GM21723 (cell line): ENCODE measurements around the gene VPS13C.

Source experiments
- ATAC-seq: cut with Tn5 transposase; IDR thresholded peaks from one replicate; pipeline ENCODE4 v1.9.1; 2021; ENCODE audit warnings: mild to moderate bottlenecking, moderate library complexity; ENCODE audit not compliant: unreplicated experiment

Gene VPS13C

DNA sequence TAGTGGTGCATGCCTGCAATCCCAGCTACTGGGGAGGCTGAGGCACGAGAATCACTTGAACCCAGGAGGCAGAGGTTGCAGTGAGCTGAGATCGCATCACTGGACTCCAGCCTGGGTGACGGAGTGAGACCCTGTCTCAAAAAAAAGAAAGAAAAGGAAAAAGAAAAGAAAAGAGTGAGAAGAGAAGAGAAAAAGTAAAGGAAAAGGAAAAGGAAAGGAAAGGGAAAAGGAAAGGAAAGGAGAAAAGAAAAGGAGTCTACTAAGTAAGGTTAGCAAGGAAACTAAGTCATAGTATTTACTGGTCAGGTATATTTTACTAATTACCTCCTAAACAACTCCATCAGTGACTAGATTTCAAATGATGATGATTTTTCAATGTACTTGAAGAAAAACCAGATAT lies 198.3 kb downstream of the VPS13C start:
- ATAC-seq = no peak

DNA sequence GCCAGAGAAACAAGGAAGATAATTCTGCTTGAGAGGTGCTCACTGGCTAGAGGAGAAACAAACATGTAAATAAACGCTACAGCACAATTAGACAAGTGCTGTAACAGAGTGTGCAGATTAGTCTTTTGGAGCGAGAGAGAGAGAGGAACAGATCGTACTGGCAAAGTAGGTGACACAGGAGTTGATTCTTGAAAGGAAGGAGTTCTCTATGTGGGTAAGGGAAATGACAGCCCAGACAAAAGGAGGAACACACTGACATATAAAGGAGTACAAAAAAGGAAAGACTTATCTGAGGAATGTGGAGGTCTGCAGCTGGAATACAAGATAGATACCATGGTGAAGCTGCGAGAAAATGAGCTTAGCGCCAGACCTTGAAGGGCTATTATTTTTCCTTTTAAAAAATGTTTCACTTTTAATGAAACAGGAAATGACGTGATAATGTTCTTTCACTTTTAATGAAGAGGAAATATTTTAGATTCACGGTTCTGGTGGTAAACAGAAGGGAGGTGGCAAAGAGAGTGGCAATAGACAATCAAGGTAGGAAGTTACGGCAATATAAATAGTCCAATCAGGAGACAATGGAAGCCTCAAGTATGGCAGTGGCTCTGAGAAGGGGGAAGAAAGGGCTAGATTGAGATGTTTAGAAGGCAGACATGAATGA lies 202.9 kb downstream of the VPS13C start:
- no peak for ATAC-seq

DNA sequence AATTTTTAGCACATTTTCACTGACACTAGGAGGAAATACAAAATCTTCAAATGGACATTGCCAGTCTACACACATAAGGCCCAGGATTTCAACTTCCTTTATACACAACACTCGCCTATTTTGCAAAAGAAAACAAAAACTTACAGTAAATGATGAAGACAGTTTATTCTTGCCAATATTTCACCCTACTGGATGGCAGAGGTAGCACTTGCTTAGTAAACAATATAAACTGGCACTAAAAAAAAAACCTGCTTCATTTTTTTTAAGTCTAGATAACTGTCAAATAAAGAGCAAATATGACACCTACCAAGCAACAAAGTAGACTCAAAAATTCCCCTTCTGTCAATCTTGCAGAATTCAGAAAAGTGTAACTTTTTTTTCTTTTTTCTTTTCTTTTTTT lies 204.0 kb downstream of the VPS13C start:
- no peak for ATAC-seq

DNA sequence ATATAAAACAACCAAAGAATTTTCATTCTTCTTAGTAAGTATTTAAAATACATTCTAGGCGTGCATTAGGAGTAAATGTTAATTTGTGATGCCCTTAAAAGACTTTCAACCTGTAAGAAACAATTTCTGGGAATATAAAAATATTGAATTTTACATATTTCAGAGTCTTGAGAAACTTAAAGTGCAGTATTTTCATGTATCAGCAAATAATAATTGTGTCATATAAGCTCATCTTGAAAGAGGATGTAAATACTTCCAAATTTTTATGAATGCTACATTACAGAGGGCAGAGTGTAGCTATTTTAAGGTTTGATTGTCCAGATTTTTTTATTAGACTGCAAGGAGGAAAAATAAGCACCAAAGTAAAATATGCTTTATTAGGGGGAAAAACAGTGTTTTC lies 207.1 kb downstream of the VPS13C start:
- ATAC-seq = no peak

DNA sequence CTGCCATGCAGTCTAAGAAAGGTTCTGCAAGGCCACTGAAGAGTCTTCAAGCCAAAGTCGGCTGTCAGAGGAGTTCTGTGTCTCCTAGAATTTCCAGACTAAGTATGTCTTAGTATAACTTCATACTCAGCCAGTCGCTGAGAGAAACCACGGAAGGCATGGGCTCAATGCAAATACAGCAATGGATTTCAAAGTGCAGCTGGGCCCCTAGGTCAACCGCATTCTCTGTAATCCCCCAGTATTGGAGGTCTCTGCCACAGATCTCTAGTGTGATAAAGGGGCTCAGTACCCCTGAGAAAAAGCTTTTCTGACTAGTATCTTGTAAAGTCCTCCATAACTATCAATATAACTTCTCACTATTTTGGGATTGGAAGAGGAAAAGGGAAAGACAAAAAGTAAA lies 208.3 kb downstream of the VPS13C start:
- ATAC-seq = no peak

DNA sequence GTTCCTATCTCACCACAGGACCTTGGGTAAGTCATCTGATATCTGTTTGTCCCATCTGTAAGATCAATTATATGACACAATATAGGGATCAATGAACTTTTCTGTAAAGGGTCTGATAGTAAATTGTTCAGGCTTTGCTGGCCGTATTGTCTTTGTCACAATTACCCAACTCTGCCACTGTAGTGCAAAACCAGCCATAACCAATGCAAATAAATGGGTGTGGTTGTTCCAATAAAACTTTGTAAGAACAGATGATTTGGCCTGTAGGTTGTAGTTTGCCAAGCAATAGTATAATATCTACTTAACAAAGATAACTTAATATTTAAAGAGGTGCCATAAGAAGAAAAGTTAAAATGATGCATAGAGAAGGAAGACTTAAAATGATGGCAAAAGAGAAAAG lies 210.8 kb downstream of the VPS13C start:
- ATAC-seq = no peak

DNA sequence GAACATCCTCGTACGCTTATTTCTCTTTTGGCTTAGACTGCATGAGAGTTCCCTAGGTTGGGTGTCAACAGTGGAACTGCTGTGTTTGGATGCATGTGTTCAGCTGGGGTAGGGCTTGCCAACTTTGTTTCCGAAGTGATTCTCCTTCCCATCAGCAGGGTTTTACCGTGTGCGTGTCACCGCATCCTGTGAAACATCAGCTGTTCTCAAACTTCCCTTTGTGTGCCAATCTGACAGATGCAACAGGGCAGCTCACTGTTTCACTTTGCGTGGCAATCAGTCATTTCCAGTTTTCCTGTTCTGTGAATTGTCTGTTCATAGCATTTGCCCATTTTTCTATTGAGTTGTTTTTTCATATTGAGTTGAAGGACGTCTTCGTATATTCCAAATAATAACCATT lies 218.8 kb downstream of the VPS13C start:
- no peak for ATAC-seq

DNA sequence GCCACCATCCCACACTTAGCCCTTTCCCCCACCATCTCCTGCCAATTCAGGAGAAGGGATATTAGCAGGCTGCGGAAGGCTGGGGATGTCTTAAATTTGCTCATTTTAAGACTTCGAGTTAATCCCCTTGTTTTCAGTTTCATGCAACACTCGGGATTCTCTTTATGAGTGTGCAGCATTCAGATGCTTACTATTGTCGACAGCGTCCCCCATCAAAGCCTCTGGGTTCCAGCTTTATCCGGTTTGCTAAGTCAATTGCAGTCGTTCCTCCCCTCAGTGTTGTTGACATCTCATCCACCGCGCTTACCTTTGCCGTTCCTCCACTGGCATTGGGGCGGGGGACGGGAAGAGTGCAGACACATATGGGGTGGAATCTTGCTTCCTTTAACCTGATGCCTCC lies 220.2 kb downstream of the VPS13C start:
- ATAC-seq = no peak

DNA sequence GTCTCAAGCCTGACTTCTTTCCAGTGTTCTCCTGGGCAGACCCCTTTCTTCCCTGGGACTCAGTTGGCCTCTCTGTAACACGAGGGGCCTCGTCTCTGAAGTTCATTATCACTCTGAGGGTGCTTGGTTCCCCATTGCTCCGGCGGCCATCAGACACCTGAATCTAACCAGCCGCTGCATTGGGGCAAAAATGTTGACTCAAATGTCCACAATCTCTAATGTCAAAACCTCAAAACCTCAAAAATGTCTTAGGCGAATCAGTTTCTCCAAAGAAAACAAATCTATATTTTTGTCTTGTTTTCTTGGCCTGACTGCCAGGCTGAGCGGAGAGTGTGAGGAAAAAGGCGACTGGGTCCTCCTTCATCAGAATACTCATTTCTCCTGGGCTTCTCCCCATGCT lies 220.7 kb downstream of the VPS13C start:
- ATAC-seq = no peak

DNA sequence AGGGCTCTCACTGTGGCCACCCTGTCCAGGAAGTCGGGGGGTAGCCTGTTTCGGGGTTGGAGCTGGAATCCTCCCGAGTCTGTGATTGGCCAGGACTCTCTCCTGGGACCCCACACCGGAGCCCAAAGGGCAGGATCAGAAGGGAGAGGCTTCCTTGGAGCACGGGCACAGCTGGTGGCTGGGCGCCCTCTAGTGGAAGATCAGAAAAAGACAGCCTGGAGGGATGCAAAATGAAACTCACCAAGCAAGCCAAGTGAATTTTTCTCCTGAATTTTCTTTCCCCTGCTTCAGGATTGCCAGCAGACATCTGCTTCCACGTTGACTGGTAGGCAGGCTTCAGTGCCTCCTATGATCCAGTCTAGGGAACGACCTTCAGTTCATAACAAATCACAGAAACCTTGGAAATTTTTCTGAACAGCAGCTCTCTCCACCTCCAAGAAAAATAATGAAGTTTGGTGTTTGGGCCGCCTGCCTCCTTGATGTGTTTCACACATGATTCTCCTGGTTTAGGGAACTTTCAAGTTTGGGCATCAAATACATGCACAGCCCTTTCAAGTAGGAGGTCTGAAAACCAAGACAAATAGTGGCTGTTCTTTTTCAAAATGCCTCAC lies 224.6 kb downstream of the VPS13C start:
- ATAC-seq = no peak

DNA sequence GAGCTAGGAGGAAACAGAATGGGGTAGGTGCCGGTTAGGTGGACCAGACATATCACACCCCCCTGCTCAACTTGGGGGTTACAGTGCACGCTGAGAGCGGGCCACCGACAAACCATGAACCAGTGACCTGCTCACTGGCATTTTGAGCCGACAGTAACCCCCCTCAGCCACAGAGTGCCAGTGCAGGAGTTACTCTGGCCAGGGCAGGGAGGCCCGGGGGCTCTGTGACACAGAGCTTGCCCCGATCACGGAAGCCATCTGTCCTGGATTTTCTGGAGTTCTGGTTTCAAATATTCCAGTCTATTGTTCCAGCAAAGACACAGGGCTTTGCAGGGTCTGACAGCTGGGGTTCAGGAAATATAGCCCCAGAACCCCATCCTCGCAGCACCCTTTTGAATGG lies 225.2 kb downstream of the VPS13C start:
- no peak for ATAC-seq

DNA sequence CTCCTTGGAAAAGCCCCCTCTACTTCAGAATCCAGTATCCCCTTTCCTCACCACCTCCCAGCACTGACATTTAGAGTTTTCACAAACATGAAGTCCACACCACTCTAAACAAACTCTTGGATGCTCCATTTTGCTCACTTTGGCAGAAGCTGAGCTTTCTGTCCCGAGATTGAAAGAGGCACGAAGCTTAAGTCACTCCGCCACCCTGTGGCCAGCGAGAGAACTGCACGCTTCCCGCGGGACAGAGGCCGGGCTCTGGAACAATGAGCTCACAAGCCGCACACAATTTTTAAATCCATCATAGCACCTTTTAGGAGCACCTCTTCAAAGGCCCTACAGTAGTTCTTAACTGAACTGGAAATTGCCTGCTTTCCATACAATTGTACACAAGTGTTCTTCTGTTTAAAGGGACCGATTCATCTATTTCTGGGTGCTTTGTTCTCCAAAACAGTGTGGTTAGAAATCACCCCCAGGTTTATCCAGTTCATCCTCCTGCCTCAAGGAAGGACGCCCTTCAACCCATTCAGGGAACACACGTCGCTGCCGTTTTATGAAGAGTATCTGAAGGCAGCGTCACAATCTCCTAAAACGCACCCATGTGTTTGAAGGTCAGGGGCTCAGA lies 226.1 kb downstream of the VPS13C start:
- ATAC-seq = peak; percentile 62

DNA sequence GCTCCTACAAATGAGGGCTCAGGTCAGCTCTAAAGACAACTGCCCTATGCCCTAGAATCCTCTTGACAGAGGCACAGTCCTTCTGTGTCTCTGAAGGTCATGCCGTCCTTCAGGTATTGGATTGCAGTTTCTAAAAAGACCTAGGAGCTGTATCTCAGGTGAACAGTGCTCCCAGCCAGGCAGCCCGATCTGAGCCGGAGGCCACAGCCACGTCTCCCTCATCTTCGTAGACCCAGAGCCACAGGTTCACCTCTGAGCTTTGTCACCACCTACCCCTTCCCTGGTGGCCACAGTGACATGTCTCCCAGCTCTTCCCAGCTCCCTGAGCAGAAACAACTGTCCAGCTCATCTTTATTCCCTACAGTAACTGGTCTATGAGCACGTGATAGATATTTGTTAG lies 228.0 kb downstream of the VPS13C start:
- ATAC-seq = no peak

DNA sequence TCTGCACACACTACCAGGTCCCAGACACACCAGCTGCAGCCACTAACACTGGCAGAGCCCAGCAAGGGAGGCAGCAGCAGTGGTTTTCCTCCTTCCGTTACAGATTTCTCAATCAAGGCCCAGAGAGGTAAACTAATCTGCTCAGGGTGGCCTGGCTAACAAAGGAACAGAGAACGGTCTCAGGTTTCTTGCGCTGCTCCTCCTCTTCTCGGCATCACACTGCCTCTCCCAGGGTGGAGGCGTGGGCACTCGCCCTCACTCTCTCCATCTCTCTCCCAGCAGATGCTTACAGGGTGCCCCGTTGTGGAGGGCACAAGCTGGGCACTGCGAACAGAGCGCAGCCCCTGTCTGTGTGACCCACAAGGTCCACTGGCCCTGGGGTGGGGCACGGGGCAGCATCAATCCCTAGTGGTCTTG lies 228.7 kb downstream of the VPS13C start:
- no peak for ATAC-seq

DNA sequence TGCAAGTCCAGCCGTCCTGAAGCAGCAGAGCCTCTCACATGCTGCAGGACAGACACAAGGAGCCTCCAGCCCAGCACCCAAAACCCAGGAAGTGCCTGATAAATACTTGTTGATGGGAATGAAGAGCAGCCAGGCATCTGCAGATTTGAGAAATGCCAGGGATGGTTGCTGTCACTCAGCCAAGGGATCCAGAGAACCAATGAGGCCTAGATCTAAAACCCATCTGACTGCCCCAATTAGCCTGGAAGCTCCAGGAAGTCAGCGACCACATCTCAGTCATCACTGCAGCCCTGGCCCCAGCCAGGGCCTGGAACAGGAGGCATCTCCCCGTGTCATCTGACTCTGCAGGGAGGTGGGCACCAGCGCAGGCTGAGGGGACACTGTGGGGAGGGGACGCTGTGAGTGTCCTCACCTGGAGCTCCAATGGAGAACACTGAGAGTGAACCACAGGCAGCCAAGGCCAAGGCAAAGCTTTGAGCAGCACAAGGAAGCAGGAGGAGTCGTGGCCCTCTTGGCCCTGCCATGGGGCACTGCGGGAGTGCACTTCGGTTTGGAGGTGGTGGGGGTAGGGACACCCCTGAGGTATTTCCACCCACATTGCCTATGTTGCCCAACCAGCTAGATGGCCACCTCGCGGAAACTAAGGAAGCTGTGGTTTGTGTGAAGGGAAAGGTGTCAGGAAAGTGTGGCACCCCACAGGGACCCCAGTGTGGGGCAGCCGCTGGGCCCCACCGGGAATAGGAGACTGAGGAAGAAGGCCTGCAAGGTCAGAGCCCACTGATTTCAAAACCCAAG lies 229.5 kb downstream of the VPS13C start:
- no peak for ATAC-seq

DNA sequence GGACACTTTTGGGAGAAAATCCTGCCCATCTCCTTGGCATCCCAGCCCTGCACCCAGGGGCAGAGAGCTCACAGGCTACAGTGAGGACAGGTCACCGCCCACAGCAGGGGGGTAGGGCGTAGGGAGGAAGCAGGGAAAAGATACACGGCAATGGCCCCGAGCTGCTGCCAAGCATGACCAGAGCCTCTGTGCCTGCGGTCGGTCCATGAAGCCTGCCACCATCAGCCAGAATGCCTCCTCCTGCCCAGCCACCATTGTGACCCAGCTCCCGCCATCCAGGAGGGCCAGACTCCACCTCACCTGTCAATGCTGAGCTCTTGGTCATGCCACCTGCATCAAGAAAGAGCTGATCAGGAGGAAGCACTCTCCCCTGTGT lies 230.7 kb downstream of the VPS13C start:
- no peak for ATAC-seq

DNA sequence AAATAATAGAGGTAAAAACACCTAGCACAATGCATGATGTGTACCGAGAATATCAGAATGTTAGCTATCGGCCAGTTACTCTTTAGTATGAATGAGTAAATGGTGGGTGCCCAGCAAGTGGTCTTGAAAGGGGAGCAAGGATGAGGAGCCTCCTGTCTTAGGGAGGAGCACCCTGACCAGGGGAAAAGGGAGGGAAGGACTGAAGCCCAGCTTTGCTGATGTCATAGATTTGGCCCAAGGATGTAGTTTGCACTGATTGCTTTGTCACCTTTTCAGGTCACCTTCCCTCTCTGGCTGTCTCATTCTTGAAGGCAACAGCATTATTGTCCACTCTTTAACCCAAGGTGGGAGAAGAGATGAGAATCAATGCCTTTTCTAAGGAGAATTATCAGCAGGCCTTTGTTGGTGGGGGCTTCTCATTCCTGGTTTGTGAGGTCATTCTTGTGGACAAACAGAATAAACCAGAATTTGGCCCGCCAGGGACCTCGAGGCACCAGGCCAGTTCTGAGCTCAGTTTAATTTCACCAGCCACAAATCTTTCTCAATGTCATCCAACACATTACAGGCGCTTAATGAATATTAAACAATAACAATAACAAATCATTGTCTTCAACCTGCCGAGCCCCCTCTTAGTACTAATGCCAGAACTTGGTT lies 231.3 kb downstream of the VPS13C start:
- no peak for ATAC-seq

DNA sequence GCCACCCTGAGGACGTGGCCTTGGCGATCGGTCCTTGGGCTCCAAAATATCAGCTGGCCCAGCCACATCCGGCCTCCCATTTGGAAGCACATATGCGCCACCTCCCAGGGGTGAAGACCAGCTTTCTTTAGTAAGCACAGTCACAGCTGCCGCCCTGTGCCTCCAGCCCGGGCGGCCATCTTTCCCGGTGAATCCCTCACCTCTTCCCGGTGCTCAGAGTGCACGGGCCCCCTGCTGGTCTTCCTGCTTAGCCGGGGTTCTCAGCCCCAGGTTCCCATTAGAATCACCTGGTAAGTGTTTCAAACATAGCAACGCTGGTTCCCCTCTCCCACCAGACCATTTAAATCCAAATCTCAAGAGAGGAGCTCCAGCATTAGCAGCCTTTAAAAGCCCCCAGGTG lies 232.2 kb downstream of the VPS13C start:
- no peak for ATAC-seq

DNA sequence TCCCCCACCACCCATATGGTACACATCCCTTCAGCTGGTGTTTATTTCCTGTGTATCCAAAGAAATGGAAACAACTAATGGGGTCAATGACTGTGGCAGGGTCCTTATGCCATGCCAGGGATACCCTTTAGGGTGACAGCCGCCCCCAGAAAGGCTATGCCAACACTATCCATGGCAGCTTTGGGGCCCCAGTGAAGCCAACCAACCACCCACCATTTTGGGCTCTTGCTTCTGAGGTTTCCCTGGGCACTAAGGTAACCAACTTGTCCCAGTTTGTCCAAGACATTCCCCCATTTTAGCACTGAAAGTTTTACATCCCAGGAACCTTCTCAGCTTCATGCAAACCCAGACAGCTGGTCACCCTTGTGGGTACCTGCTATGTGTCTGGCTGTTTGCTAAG lies 233.1 kb downstream of the VPS13C start:
- ATAC-seq = no peak

DNA sequence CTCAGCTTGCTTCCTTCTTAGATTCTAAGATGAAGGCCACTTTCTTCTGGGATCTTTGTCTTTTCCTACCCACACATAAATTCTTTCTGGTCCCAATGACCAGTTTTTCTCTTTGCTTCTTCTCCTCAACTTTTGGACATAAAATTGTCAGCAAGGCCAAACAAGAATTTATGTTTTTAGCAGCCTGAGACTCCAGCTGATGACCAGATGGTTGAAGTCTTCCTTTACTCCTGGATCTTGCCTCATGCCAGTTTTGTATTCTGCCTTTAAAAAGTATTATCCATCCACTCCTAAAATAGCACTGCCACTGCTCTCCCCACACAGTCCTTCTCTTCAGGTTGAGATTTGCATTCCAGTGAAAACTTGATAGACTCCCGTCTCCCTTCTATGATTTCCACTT lies 236.0 kb downstream of the VPS13C start:
- no peak for ATAC-seq

DNA sequence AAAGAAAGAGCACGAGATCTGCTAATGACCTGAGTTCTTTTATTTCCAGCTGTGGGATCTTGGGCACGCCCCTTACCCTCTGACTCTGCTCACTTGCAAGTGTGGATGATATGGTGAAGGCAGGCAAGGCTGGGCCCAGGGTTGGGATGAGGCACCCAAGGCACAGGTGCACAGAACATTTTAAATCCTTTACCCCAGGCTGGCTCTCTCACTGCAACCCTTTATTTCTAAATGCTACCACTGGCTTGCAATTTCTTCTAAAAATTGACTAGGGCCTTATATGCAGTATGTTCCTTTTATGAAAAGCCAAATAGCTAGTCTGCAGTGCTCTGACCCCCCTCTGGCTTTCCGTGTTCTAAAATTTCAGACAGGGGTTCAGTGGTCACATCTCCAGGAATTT lies 237.7 kb downstream of the VPS13C start:
- no peak for ATAC-seq
